Activated CD4-positive, alpha-beta T cell treated with anti-CD3 and anti-CD28 coated beads for 4 hours (primary cell): ENCODE measurements around the gene PLEKHO1.

ENCODE experiments used
- DNase-seq, 2 donors: peaks; one replicate each; pipeline ENCODE4 v3.0.0-alpha.2; 2020

The PLEKHO1 gene

GRCh38 chr1:150150133-150151021 is 661 bp downstream of the PLEKHO1 start:
- peak; percentile 26 to 29 for DNase-seq

GRCh38 chr1:150151291-150152181 is 1.8 kb downstream of the PLEKHO1 start:
- peak; percentile 68 to 71 for DNase-seq

GRCh38 chr1:150152182-150152536 is 2.4 kb downstream of the PLEKHO1 start:
- DNase-seq, result no peak

DNA sequence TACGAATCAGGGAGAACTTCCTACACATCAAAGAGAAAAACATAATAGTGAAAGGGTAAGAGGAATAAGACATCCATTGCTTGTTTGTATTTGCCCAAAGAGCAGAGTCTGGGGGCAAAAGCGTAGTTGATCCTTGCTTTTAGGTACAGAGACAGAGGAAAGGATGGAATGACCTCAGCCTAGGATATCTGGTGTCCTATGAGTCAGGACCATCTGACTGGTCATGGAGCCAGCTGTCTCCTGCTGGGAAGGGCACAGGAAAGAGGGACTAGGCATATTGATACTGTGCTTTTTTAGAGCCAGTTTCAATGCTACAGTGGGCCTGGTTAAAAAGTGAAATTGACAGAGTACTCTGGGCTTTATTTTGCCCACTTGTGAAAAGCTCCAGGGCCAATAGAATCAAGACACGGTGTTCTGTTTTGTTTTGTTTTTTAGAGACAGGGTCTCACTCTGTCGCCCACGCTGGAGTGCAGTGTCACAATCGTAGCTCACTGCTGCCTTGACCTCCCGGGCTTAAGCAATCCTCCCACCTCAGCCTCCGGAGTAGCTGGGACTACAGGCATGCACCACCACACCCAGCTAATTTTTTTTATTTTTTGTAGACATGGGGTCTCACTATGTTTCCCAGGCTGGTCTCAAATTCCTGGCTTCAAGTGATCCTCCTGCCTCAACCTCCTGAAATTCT is 3.2 kb downstream of the PLEKHO1 start:
- no peak for DNase-seq

GRCh38 chr1:150154143-150154542 is 4.4 kb downstream of the PLEKHO1 start:
- no peak for DNase-seq

GRCh38 chr1:150155413-150156071 is 5.8 kb downstream of the PLEKHO1 start:
- DNase-seq, result no peak

- DNase-seq, result no peak
Observed at GRCh38 chr1:150156868-150157603, 7.3 kb downstream of the PLEKHO1 start.

DNA sequence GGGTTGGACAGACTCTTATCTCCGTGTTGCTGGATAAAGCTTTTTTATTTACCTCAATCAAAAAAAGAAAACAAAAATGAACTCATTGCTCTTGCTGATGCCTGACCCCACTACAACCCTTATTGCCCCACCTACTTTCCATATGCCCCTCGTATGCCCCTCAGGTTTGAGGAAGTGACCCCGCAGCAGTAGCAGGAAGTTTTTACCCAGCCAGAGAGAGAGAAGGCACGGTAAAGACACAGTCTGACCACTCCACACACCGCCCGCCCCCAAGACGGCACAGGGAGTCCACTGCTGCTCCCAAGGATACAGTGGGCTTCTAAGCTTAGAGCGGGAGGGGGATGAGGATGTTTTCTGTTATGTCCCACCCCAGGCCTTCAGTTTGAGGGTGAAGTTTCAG is 9.8 kb downstream of the PLEKHO1 start:
- no peak for DNase-seq

GRCh38 chr1:150160964-150161621 is 11.4 kb downstream of the PLEKHO1 start:
- DNase-seq, result no peak

GRCh38 chr1:150161747-150162581 is 12.2 kb downstream of the PLEKHO1 start:
- DNase-seq, result no peak

DNA sequence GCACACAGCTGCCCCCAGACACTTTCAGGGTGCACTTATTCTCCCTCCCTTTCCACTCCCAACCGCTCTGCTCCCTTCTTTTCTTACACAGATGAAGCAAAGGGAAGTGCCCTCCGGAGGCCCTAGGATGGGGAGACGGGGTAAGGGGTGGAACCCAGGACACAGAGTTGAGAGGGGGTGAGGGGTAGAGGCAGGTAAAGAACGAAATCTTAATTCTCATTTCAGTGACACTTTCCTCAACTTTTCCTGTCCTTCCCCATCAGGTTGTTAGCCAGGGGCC is 12.8 kb downstream of the PLEKHO1 start:
- DNase-seq, result no peak

GRCh38 chr1:150162862-150163706 is 13.4 kb downstream of the PLEKHO1 start:
- no peak for DNase-seq

- DNase-seq, result no peak
Observed at GRCh38 chr1:150164224-150164623, 14.5 kb downstream of the PLEKHO1 start.

GRCh38 chr1:150164779-150165178 is 15.1 kb downstream of the PLEKHO1 start:
- no peak for DNase-seq

- DNase-seq, result peak in 1 of 2 donors; percentile 60
Observed at GRCh38 chr1:150165622-150166612, 16.2 kb downstream of the PLEKHO1 start.

- peak; percentile 46 for DNase-seq
Observed at GRCh38 chr1:150168960-150169601, 19.4 kb downstream of the PLEKHO1 start.

- no peak for DNase-seq
Observed at GRCh38 chr1:150171801-150172200, 22.1 kb downstream of the PLEKHO1 start.

GRCh38 chr1:150173141-150173585 is 23.4 kb downstream of the PLEKHO1 start:
- DNase-seq, result no peak
